Endothelial cell of umbilical vein (primary cell): ENCODE data around the gene NEIL3. TPM values are rescaled to one million over a fixed set of nuclear protein-coding genes. Genes with fewer than 3 reads are reported as not detected.

ENCODE experiments used
- BruUV-seq: library from RNA; stranded (reverse); fragments of 400-500 nt; replicated peaks from 2 replicates; lab custom pipeline; 2021; lab: Mats Ljungman, UMichigan
- CTCF ChIA-PET: fragments of 300-600, 350-600 bp; sonication (Branson Sonifier 250); formaldehyde crosslinking; loops from one replicate; lab custom pipeline; 2021; ENCODE audit warnings: antibody characterized with exemption, inconsistent platforms; lab: Charles Lee
- POLR2A ChIA-PET: fragments of 300-600, 350-600 bp; sonication (Branson Sonifier 250); formaldehyde crosslinking; loops from one replicate; lab custom pipeline; 2021; ENCODE audit warnings: antibody characterized with exemption, inconsistent platforms; lab: Charles Lee
- DNase-seq: peaks from one replicate; pipeline ENCODE4 v3.0.0-alpha.2; 2011; ENCODE audit warnings: low read depth, low spot score
- FAIRE-seq: peaks from 2 replicates; lab custom pipeline; 2011; peaks lifted over from hg19 to GRCh38; lab: Jason Lieb, UNC
- H2AFZ ChIP-seq: 2 replicates; pipeline ENCODE4 v1.6.0; 2012; ENCODE audit warnings: low read depth, low read length, control low read depth, inconsistent platforms
- H3K27ac ChIP-seq: 2 replicates; pipeline ENCODE4 v1.5.1; 2011; ENCODE audit warnings: low read depth, mild to moderate bottlenecking, control low read depth, low read length, moderate library complexity; ENCODE audit not compliant: insufficient read depth
- H3K27me3 ChIP-seq, 2 experiments: 2 replicates each; pipeline versions ENCODE4 v1.6.0 to v1.6.1; 2011; ENCODE audit warnings: low read length in 2 of 2, mixed read lengths in 1 of 2; ENCODE audit not compliant: control insufficient read depth in 2 of 2, insufficient read depth in 2 of 2
- H3K36me3 ChIP-seq, 2 experiments: 2 replicates in 1 of 2; 3 replicates in 1 of 2; pipeline ENCODE4 v1.5.1; 2011; ENCODE audit warnings: low read length in 2 of 2, mild to moderate bottlenecking in 1 of 2, moderate library complexity in 1 of 2; ENCODE audit not compliant: control insufficient read depth in 2 of 2, insufficient read depth in 2 of 2; ENCODE audit errors: extremely low read depth in 1 of 2
- H3K4me1 ChIP-seq: 3 replicates; pipeline ENCODE4 v1.5.1; 2011; ENCODE audit warnings: mild to moderate bottlenecking, low read length; ENCODE audit not compliant: control insufficient read depth, insufficient read depth; ENCODE audit errors: extremely low read depth
- H3K4me2 ChIP-seq: 2 replicates; pipeline ENCODE4 v1.6.1; 2011; ENCODE audit warnings: low read length, control low read depth, mixed read lengths; ENCODE audit not compliant: insufficient read depth
- H3K4me3 ChIP-seq, 3 experiments: fragments of 200-600 bp in 1 of 3; sonication (generic), shearing (Covaris generic) in 1 of 3; replicated peaks in 1 of 3; 2 replicates each; pipeline ENCODE4 v1.5.1; 2011 to 2016; ENCODE audit warnings: control low read depth in 3 of 3, low read length in 3 of 3, mild to moderate bottlenecking in 2 of 3, inconsistent platforms in 1 of 3, low read depth in 1 of 3, moderate library complexity in 1 of 3; ENCODE audit not compliant: insufficient read depth in 1 of 3
- H3K79me2 ChIP-seq: 2 replicates; pipeline ENCODE4 v1.6.0; 2012; ENCODE audit warnings: low read length, inconsistent platforms; ENCODE audit not compliant: control insufficient read depth, insufficient read depth
- H3K9ac ChIP-seq: replicated peaks from 2 replicates; pipeline ENCODE3; 2011; ENCODE audit warnings: low read length, control low read depth; ENCODE audit not compliant: insufficient read depth; ENCODE audit errors: extremely low read depth
- H3K9me1 ChIP-seq: replicated peaks from 3 replicates; pipeline ENCODE4 v1.6.0; 2011; ENCODE audit warnings: mild to moderate bottlenecking, low read length; ENCODE audit not compliant: control insufficient read depth, insufficient read depth; ENCODE audit errors: extremely low read depth
- H3K9me3 ChIP-seq: replicated peaks from 2 replicates; pipeline ENCODE4 v1.5.1; 2012; ENCODE audit warnings: low read length, inconsistent platforms; ENCODE audit not compliant: control insufficient read depth, insufficient read depth
- H4K20me1 ChIP-seq: replicated peaks from 2 replicates; pipeline ENCODE3; 2011; ENCODE audit warnings: mild to moderate bottlenecking, low read length; ENCODE audit not compliant: control insufficient read depth, insufficient read depth; ENCODE audit errors: extremely low read depth
- CTCF ChIP-seq, 2 donors: IDR thresholded peaks; 1 replicate in 1 of 2; 2 replicates in 1 of 2; pipeline ENCODE4 v1.5.1; 2011; ENCODE audit warnings: low read length in 2 of 2, mild to moderate bottlenecking in 2 of 2, moderate library complexity in 2 of 2, control low read depth in 1 of 2, inconsistent platforms in 1 of 2, low read depth in 1 of 2; ENCODE audit not compliant: insufficient read depth in 1 of 2; ENCODE audit errors: extremely low read depth in 1 of 2
- EZH2 ChIP-seq: IDR thresholded peaks from 2 replicates; pipeline ENCODE4 v1.6.1; 2012; ENCODE audit warnings: borderline replicate concordance, low read depth, mild to moderate bottlenecking, moderate library complexity, low read length, inconsistent platforms; ENCODE audit not compliant: severe bottlenecking
- FOS ChIP-seq: IDR thresholded peaks from 2 replicates; pipeline ENCODE4 v1.6.1; 2011; ENCODE audit warnings: mild to moderate bottlenecking, low read length, moderate library complexity, borderline replicate concordance; ENCODE audit not compliant: insufficient read depth
- GATA2 ChIP-seq: IDR thresholded peaks from 2 replicates; pipeline ENCODE4 v1.7.0; 2011; ENCODE audit warnings: low read depth, mild to moderate bottlenecking, moderate library complexity, mixed read lengths, low read length; ENCODE audit not compliant: insufficient read length, insufficient read depth
- JUN ChIP-seq: IDR thresholded peaks from 2 replicates; pipeline ENCODE4 v1.6.1; 2011; ENCODE audit warnings: borderline replicate concordance, low read depth; ENCODE audit not compliant: insufficient read length, insufficient read depth
- MAX ChIP-seq: IDR thresholded peaks from 2 replicates; pipeline ENCODE4 v1.6.1; 2011; ENCODE audit not compliant: insufficient read depth, insufficient read length
- MYC ChIP-seq: IDR thresholded peaks from one replicate; pipeline ENCODE4 v1.6.1; 2011; ENCODE audit warnings: mild to moderate bottlenecking, low read depth, low read length
- POLR2A ChIP-seq: IDR thresholded peaks from 2 replicates; pipeline ENCODE4 v1.6.1; 2012; ENCODE audit warnings: low read depth, mild to moderate bottlenecking, control low read depth, low read length
- POLR2AphosphoS5 ChIP-seq: IDR thresholded peaks from 2 replicates; pipeline ENCODE4 v1.6.1; 2012; ENCODE audit warnings: low read depth, mild to moderate bottlenecking, control low read depth, low read length, moderate library complexity; ENCODE audit not compliant: insufficient read depth
- dilution Hi-C: fragments of 300-500 bp; cut with MboI; formaldehyde crosslinking; loops from one replicate; pipeline ENCODE4 v1.15.0; 2019; ENCODE audit warnings: low sequenced_read_pairs; ENCODE audit not compliant: extremely low pct_ligation_motif_present
- intact Hi-C: fragments of 100-400 bp; cut with micrococcal nuclease; formaldehyde crosslinking; loops from one replicate; pipeline ENCODE4 v1.10.0; 2022
- polyA plus RNA-seq, 4 experiments: library from polyadenylated mRNA; depleted of rRNA in 3 of 4; stranded (reverse) in 3 of 4; unstranded in 1 of 4; fragments of >200 nt; gene quantifications; 2 replicates each; pipeline versions ENCODE4 v1.2.1 to v1.2.3, GENCODE V29; 2011 to 2012; ENCODE audit warnings: missing spikeins in 1 of 4
- total RNA-seq: library from RNA; stranded (reverse); gene quantifications from 2 replicates; pipeline ENCODE4 v1.2.3, GENCODE V29; 2021

The NEIL3 gene
- total and polyA plus RNA-seq, 2 donors (not counting 3 experiments of a cell fraction or from before 2014, with no cell fraction given) = 3.7 to 6.9 TPM

- TF ChIP-seq JUN = no peak
- no peak for TF ChIP-seq MYC
- no peak for TF ChIP-seq POLR2A
- TF ChIP-seq GATA2 = no peak
- no peak for TF ChIP-seq EZH2
- TF ChIP-seq POLR2AphosphoS5 = no peak
- TF ChIP-seq MAX = no peak
- no peak for TF ChIP-seq CTCF (IDR thresholded peaks at IDR 0.05; ENCODE audit: extremely low read depth in 1 of 2, insufficient read depth in 1 of 2, low read depth in 1 of 2, low read length in 2 of 2)
- TF ChIP-seq FOS = no peak
- no peaks in the 10 kb centered on the region for H3K9me3 ChIP-seq
- H3K4me2 ChIP-seq = no peak overlapping the region
- H3K9ac ChIP-seq = no peak overlapping the region
- H3K4me1 ChIP-seq = no peaks in the 10 kb centered on the region
- no peak overlapping the region for H3K27ac ChIP-seq
- DNase-seq = no peak
- dilution Hi-C loops (no loop called here), intact Hi-C loops (no loop called here)
- BruUV-seq = no TSS peak
- no peaks in the 10 kb centered on the region for H3K79me2 ChIP-seq
- H3K27me3 ChIP-seq = peaks cover 0 to 2% of the 10 kb centered on the region in 2 experiments
- no peaks in the 10 kb centered on the region for H4K20me1 ChIP-seq
- no peaks in the 10 kb centered on the region for H3K9me1 ChIP-seq
- ChIA-PET CTCF (no interaction called here), POLR2A (no interaction called here)
- H3K36me3 ChIP-seq = no peaks in the 10 kb centered on the region
- FAIRE-seq = no peak
- H2AFZ ChIP-seq = no peak overlapping the region
- no peak overlapping the region for H3K4me3 ChIP-seq
Observed at GRCh38 chr4:177408023-177408422, 98.3 kb downstream of the NEIL3 start.
